Caco-2 (cell line): ENCODE results near the gene KCTD2. TPM values are rescaled to one million over a fixed set of nuclear protein-coding genes. Genes with fewer than 3 reads are reported as not detected.

ENCODE experiments used
- BruUV-seq: library from RNA; stranded (reverse); fragments of 400-500 nt; replicated peaks from 2 replicates; lab custom pipeline; 2021; lab: Mats Ljungman, UMichigan
- CTCF ChIA-PET: fragments of 300-600 bp; sonication (Branson Sonifier 250); formaldehyde crosslinking; loops from one replicate; lab custom pipeline; 2022; ENCODE audit warnings: antibody characterized with exemption; lab: Charles Lee
- POLR2A ChIA-PET: fragments of 300-600 bp; sonication (Branson Sonifier 250); formaldehyde crosslinking; loops from one replicate; lab custom pipeline; 2022; ENCODE audit warnings: antibody characterized with exemption; lab: Charles Lee
- DNase-seq, 2 experiments: peaks; one replicate each; pipeline versions ENCODE4 v3.0.0 to v3.0.0-alpha.2; 2020 to 2022
- H3K27me3 ChIP-seq: replicated peaks from 2 replicates; pipeline ENCODE4 v1.6.0; 2011; ENCODE audit warnings: low read length; ENCODE audit not compliant: control insufficient read depth, insufficient read depth
- H3K36me3 ChIP-seq: 2 replicates; pipeline ENCODE4 v1.5.1; 2011; ENCODE audit warnings: low read length; ENCODE audit not compliant: control insufficient read depth, insufficient read depth
- H3K4me1 ChIP-seq: fragments of 250-450 bp; sonication (Bioruptor Pico); 2 replicates; pipeline ENCODE4 v1.5.1; 2020; ENCODE audit warnings: mild to moderate bottlenecking
- H3K4me3 ChIP-seq: 2 replicates; pipeline ENCODE4 v1.5.1; 2011; ENCODE audit warnings: low read depth, mild to moderate bottlenecking, control low read depth, low read length
- H3K9me3 ChIP-seq: fragments of 250-450 bp; sonication (Bioruptor Pico); 2 replicates; pipeline ENCODE4 v1.5.1; 2020; ENCODE audit warnings: mild to moderate bottlenecking, moderate library complexity
- H3K27ac Mint-ChIP-seq: one replicate; pipeline ENCODE4 v1.8.0; 2022; ENCODE audit warnings: mixed read lengths; ENCODE audit not compliant: unreplicated experiment
- H3K27me3 Mint-ChIP-seq: one replicate; pipeline ENCODE4 v1.8.0; 2022; ENCODE audit warnings: mixed read lengths; ENCODE audit not compliant: insufficient read depth, unreplicated experiment
- H3K36me3 Mint-ChIP-seq: one replicate; pipeline ENCODE4 v1.8.0; 2022; ENCODE audit warnings: mild to moderate bottlenecking, mixed read lengths; ENCODE audit not compliant: insufficient read depth, unreplicated experiment
- H3K4me1 Mint-ChIP-seq: one replicate; pipeline ENCODE4 v1.8.0; 2022; ENCODE audit warnings: low read depth, mixed read lengths; ENCODE audit not compliant: unreplicated experiment
- H3K4me3 Mint-ChIP-seq: one replicate; pipeline ENCODE4 v1.8.0; 2022; ENCODE audit warnings: mild to moderate bottlenecking, moderate library complexity, mixed read lengths; ENCODE audit not compliant: unreplicated experiment
- H3K9me3 Mint-ChIP-seq: one replicate; pipeline ENCODE4 v1.8.0; 2022; ENCODE audit warnings: mixed read lengths; ENCODE audit not compliant: unreplicated experiment
- CTCF ChIP-seq, 2 experiments: fragments of 200-600 bp in 1 of 2; IDR thresholded peaks; 1 replicate in 1 of 2; 2 replicates in 1 of 2; pipeline versions ENCODE4 v1.5.1 to v1.8.0; 2011 to 2022; ENCODE audit warnings: antibody characterized with exemption in 1 of 2, control low read depth in 1 of 2, inconsistent platforms in 1 of 2, low read depth in 1 of 2, low read length in 1 of 2, mild to moderate bottlenecking in 1 of 2, moderate library complexity in 1 of 2; ENCODE audit not compliant: insufficient read depth in 1 of 2, severe bottlenecking in 1 of 2, unreplicated experiment in 1 of 2
- intact Hi-C: fragments of 100-400 bp; cut with micrococcal nuclease; formaldehyde crosslinking; loops from one replicate; pipeline ENCODE4 v1.10.0; 2022; ENCODE audit not compliant: unreplicated experiment
- total RNA-seq: library from RNA; stranded (reverse); gene quantifications from 2 replicates; pipeline ENCODE4 v1.2.3, GENCODE V29; 2022

The KCTD2 gene
- total RNA-seq, 1 experiment from 2014 or later = 28.8 TPM

GRCh38 chr17:75019146-75019545, 27.9 kb upstream of the KCTD2 start:
- Mint-ChIP-seq H3K4me3 (no peak overlapping the region), H3K27ac (no peak overlapping the region), H3K4me1 (peaks cover 11% of the 10 kb centered on the region), H3K9me3 (no peaks in the 10 kb centered on the region), H3K36me3 (peaks cover 39% of the 10 kb centered on the region), H3K27me3 (no peaks in the 10 kb centered on the region)
- ChIA-PET POLR2A (no interaction called here), CTCF (interaction anchor here (0.6 to 1.1 kb wide), 3 partner anchors 16 to 124 kb away, joined by 4 to 8 read pairs (median 6); no protein-coding TSS in a partner anchor)
- no peaks in the 10 kb centered on the region for H3K9me3 ChIP-seq
- intact Hi-C loops = no loop called here
- H3K4me3 ChIP-seq = no peak overlapping the region
- BruUV-seq = no TSS peak
- DNase-seq = no peak
- no peak for TF ChIP-seq CTCF (IDR thresholded peaks at IDR 0.05; ENCODE audit: insufficient read depth in 1 of 2, low read depth in 1 of 2, low read length in 1 of 2, severe bottlenecking in 1 of 2, unreplicated experiment in 1 of 2)
- peaks cover 3% of the 10 kb centered on the region for H3K36me3 ChIP-seq
- no peaks in the 10 kb centered on the region for H3K27me3 ChIP-seq
- no peaks in the 10 kb centered on the region for H3K4me1 ChIP-seq

GRCh38 chr17:75019710-75020109, 27.3 kb upstream of the KCTD2 start:
- no peak for TF ChIP-seq CTCF (IDR thresholded peaks at IDR 0.05; ENCODE audit: insufficient read depth in 1 of 2, low read depth in 1 of 2, low read length in 1 of 2, severe bottlenecking in 1 of 2, unreplicated experiment in 1 of 2)
- intact Hi-C loops = no loop called here
- ChIA-PET CTCF (interaction anchor here (0.7 to 1.1 kb wide), 3 partner anchors 10 to 124 kb away, joined by 4 to 8 read pairs (median 6); no protein-coding TSS in a partner anchor), POLR2A (no interaction called here)
- Histone ChIP-seq H3K4me1 (no peaks in the 10 kb centered on the region), H3K36me3 (peaks cover 3% of the 10 kb centered on the region), H3K9me3 (peaks cover under 1% of the 10 kb centered on the region; the same call in 1 of the 2 replicates), H3K27me3 (no peaks in the 10 kb centered on the region), H3K4me3 (no peak overlapping the region)
- BruUV-seq = no TSS peak
- H3K27me3 Mint-ChIP-seq = no peaks in the 10 kb centered on the region
- H3K4me1 Mint-ChIP-seq = peaks cover 9% of the 10 kb centered on the region
- no peak overlapping the region for H3K4me3 Mint-ChIP-seq
- peaks cover 36% of the 10 kb centered on the region for H3K36me3 Mint-ChIP-seq
- DNase-seq = no peak
- H3K27ac Mint-ChIP-seq = no peak overlapping the region
- H3K9me3 Mint-ChIP-seq = no peaks in the 10 kb centered on the region

DNA sequence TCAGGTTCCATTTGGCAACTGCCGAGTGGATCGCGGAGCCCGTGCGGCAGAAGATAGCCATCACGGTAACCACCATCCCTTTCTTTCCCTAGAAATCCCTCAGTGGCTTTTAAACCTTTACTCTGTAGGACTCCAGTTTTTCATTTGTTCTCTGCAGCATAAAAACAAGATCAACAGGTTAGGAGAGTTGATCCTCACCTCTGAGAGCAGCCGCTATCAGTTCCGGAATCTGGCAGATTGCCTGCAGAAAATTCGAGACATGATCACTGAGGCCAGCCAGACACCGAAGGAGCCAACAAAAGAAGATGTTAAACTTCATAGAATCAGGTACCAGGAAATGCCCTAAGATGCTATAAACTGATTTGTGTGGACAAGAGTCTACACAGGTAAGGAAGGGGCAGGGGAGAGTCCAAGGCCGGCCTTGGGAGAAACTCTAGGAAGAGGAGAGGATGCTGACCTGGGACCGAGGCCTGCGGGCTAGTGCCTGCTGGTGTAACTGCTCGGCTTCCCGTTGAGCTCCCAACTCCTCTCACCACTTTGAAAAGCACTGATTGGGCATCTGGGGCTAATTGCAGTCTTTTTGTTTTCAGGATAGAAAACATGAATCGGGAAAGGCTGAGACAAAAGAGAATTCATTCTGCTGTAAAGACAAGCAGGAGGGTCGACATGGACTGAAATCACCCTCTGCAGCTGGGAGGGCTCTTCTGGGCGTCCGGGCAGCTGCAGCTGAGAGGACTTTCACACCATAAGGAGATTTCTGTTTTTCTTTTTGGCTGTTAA, 26.5 kb upstream of the KCTD2 start:
- Histone ChIP-seq H3K9me3 (peaks cover 6% of the 10 kb centered on the region; the same call in 1 of the 2 replicates), H3K36me3 (peaks cover 3% of the 10 kb centered on the region), H3K4me3 (no peak overlapping the region), H3K4me1 (no peaks in the 10 kb centered on the region), H3K27me3 (no peaks in the 10 kb centered on the region)
- no peak overlapping the region for H3K27ac Mint-ChIP-seq
- TSS peak; percentile 58 for BruUV-seq
- peaks cover 1% of the 10 kb centered on the region for H3K4me1 Mint-ChIP-seq
- intact Hi-C loops = no loop called here
- no peak for DNase-seq
- peaks cover 36% of the 10 kb centered on the region for H3K36me3 Mint-ChIP-seq
- no peaks in the 10 kb centered on the region for H3K9me3 Mint-ChIP-seq
- CTCF ChIA-PET = interaction anchor here (1.0 kb wide), 1 partner anchor 125 kb away, joined by 4 read pairs; no protein-coding TSS in a partner anchor
- POLR2A ChIA-PET = no interaction called here
- H3K4me3 Mint-ChIP-seq = no peak overlapping the region
- no peak for TF ChIP-seq CTCF (IDR thresholded peaks at IDR 0.05; ENCODE audit: insufficient read depth in 1 of 2, low read depth in 1 of 2, low read length in 1 of 2, severe bottlenecking in 1 of 2, unreplicated experiment in 1 of 2)
- no peaks in the 10 kb centered on the region for H3K27me3 Mint-ChIP-seq
